GM19240 (cell line): ENCODE measurements around the gene CEP41.

Source experiments
- DNase-seq: peaks from one replicate; pipeline ENCODE4 v3.0.0; 2011; ENCODE audit warnings: low spot score; ENCODE audit not compliant: insufficient read length

CEP41 gene

GRCh38 chr7:130352194-130353074 lies 88.4 kb downstream of the CEP41 start:
- DNase-seq: no peak

DNA sequence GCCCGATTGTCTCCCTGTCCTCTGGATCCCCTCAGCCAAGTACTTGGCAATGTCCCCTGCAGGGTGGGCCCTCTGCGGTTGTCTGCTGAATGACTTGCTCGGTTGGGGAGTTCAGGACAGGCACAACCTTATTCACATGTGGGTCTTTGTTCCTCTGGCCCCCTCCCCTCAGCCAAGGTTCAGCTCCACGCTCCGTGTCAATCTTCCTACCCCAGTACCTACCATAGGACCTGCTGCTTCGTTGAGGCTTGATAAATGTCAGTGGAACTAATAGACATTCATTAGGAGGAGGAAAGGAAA lies 89.1 kb downstream of the CEP41 start:
- DNase-seq: no peak

DNA sequence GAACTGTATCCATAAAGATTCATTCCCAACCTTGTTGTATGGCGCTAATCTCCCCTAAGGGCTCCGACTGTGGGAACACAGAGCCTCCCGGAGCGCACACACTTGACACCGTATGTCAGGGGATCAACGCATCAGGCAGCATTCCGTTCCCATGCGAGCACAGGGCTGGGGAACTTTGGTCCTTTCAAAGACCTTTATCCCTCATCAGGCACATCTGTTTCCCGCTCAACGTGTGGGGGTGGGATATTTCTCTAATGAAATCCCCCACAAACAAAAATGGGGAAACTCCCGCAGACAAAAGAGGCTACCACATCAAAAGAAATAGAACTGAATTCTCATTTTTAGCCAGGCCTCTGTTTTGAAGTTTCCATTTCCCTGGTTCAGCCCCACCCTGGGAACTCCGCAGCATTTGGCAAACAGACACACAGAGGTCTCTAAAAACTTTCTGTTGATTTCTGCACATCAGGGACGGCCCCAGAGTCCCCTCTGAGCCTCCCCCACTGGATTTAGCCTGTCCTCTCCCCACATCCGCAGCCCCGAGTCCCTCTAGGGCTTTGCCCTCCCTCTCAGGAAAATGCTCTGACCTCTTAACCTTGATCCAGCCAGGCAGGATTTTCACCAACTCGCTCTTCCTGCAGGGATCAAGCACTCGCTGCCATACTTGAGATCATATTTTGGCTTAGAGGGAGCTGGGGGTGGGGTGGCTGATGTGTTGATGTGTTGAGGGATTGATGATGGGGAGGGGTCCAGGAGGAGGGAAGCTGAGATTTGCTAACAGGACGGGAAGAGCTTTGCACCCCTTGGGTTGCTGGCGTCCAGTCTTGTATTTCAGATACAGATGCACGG lies 89.6 kb downstream of the CEP41 start:
- DNase-seq: no peak

- DNase-seq: no peak
Measured at GRCh38 chr7:130349911-130350782, 90.7 kb downstream of the CEP41 start.

DNA sequence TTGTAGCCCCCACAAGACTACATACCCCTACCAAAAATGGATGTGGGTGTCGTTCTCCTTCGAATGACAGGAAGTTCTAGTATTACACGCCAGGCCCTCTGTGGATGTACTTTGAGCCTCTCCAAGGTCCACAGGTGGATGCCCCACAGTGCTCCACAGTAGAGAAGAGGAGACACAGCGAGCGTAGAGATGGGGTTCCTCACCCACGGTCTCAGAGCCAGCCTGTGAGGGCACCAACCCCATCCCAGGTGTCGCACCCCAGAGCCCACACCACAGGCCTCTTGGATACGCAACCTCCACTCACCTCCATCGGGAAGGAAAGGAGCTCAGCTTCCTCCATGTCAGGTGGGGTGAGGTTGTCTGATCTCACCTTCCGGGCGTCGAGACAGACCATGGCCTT lies 93.9 kb downstream of the CEP41 start:
- DNase-seq: no peak

DNA sequence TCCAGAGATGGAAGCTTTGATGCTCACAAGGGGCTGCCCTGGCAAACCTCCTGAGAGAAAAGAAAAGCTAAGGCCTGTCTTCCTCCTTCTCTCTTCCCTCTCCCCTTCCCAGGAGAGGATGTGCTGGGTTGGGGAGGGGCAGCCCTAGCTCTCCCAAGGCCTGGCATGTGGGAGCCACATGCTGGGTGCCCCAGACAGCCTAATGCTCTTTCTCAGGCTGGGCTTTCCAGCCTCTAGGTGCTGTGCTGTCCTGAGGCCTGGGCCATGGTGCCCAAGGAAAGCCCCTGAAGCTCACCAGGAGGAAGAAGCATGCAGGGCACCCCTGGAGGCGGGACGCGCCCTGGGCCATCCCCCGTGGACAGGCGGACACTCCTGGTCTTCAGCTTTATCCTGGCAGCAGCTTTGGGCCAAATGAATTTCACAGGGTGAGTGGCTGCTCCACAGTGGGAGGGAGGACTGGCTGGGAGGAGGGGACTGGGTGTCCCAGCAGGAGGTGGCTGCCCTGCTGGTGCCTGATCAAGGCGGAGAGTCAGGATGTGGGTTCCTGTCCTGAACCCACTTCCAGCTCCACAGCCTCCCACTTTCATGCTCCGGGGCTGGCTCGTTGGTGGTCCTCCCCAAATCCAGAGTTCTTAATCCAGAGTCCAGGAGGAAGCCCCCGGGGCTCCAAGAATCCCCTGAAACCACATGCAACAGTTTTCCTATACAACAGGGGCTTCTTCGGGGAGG lies 94.5 kb downstream of the CEP41 start:
- DNase-seq: no peak

GRCh38 chr7:130345725-130346124 lies 95.1 kb downstream of the CEP41 start:
- no peak for DNase-seq

DNA sequence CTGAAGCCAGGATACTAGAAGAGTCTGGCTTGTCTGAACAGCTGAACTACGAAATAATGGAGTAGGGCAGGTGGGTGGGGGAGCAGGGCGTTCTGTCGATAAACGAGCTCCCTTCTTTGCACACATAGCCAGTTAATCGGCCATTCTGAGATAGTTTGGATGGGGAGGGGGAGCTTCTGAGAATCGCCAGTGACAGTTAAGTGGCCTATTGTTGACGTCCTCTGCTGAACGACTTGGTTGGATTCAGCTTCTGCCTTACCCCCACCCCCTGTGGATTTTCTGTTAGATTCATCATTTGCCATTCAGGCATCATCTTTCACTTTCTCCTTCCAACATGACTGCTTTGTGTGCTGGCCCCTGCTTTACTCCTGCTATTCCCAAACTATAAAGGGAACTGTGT lies 95.7 kb downstream of the CEP41 start:
- DNase-seq: no peak

- DNase-seq: no peak
Measured at GRCh38 chr7:130344271-130344866, 96.4 kb downstream of the CEP41 start, which contains the start of gene CPA5. TSS of gene CPA5 (plus strand) at chr7:130344816. CDS start at chr7:130346486, 1,670 bp downstream.
